Thyroid gland (tissue), 4 donors: Measurements from ENCODE around the gene EP400. TPM values are rescaled to one million over a fixed set of nuclear protein-coding genes. Genes with fewer than 3 reads are reported as not detected.
"Not testable (repeated sequence)": the region's sequence is repeated elsewhere in the genome, so short reads cannot be mapped to it uniquely, and the experiment has no call there.

Source experiments
- DNase-seq, 2 donors: peaks; one replicate each; pipeline ENCODE4 v3.0.0-alpha.2; 2019
- H3K27ac ChIP-seq, 3 donors: fragments of 200-600 bp; sonication (generic); 1 replicate in 2 of 3; 2 replicates in 1 of 3; pipeline ENCODE4 v1.5.1; 2016 to 2019; ENCODE audit warnings: mild to moderate bottlenecking in 1 of 3, moderate library complexity in 1 of 3
- H3K27me3 ChIP-seq: fragments of 200-600 bp; sonication (generic); one replicate; pipeline ENCODE4 v1.5.1; 2019
- H3K36me3 ChIP-seq, 2 donors: fragments of 200-600 bp; sonication (generic); one replicate each; pipeline ENCODE4 v1.5.1; 2016 to 2019
- H3K4me1 ChIP-seq, 2 donors: fragments of 200-600 bp; sonication (generic); one replicate each; pipeline ENCODE4 v1.5.1; 2017 to 2019
- H3K4me3 ChIP-seq, 3 donors: fragments of 200-600 bp; sonication (generic); replicated peaks in 1 of 3; 1 replicate in 2 of 3; 2 replicates in 1 of 3; pipeline ENCODE4 v1.5.1; 2016; ENCODE audit warnings: mild to moderate bottlenecking in 1 of 3
- H3K9me3 ChIP-seq: fragments of 200-600 bp; sonication (generic); one replicate; pipeline ENCODE4 v1.5.1; 2017
- CTCF ChIP-seq, 6 experiments: fragments of 200-600 bp in 3 of 6; fragments of 450-650 bp in 3 of 6; sonication (generic) in 3 of 6; IDR thresholded peaks; one replicate each; pipeline ENCODE4 v1.5.1; 2016 to 2019; ENCODE audit warnings: antibody characterized with exemption in 6 of 6, mild to moderate bottlenecking in 2 of 6, inconsistent platforms in 1 of 6, moderate library complexity in 1 of 6
- POLR2A ChIP-seq, 2 donors: fragments of 450-650 bp; IDR thresholded peaks; one replicate each; pipeline ENCODE4 v1.6.1; 2017; ENCODE audit warnings: antibody characterized with exemption in 2 of 2, mild to moderate bottlenecking in 2 of 2, moderate library complexity in 1 of 2
- WGBS, 2 donors: methylation state at CpG; one replicate each; pipeline ENCODE4 v1.1.5; 2017; 5-methylcytosine and 5-hydroxymethylcytosine counted together
- intact Hi-C: fragments of 100-400 bp; cut with DNase I; formaldehyde crosslinking; loops from one replicate; pipeline ENCODE4 v1.15.1; 2023
- total RNA-seq, 4 donors: library from RNA; depleted of rRNA; stranded (reverse); fragments of >200 nt; gene quantifications; one replicate each; pipeline ENCODE4 v1.2.3, GENCODE V29; 2016

EP400 gene
- total RNA-seq, 4 donors from 2014 or later = 22.1 to 51.8 (median 25.4) TPM

GRCh38 chr12:132049876-132050275 lies 100.1 kb downstream of the EP400 start:
- no peak overlapping the region for H3K4me3 ChIP-seq
- no peak for TF ChIP-seq POLR2A (IDR thresholded peaks at IDR 0.05)
- no peak for TF ChIP-seq CTCF (IDR thresholded peaks at IDR 0.05)
- intact Hi-C loops = no loop called here
- peaks cover 32 to 45% of the 10 kb centered on the region in 2 donors for H3K36me3 ChIP-seq
- H3K27ac ChIP-seq = no peak overlapping the region
- H3K27me3 ChIP-seq = no peaks in the 10 kb centered on the region
- DNase-seq = no peak
- peaks cover 9 to 11% of the 10 kb centered on the region in 2 donors for H3K4me1 ChIP-seq
- H3K9me3 ChIP-seq = no peaks in the 10 kb centered on the region
- WGBS, 2 donors = 90 to 95% methylated on average over 9 to 13 of the region's 14 CpGs

- intact Hi-C loops, H3K27me3 ChIP-seq, H3K4me3 ChIP-seq, H3K9me3 ChIP-seq: not testable (repeated sequence)
- peaks cover 18 to 31% of the 10 kb centered on the region in 2 donors for H3K36me3 ChIP-seq
- peak; percentile 71 to 77 for DNase-seq
- H3K4me1 ChIP-seq = peaks cover 17 to 22% of the 10 kb centered on the region in 2 donors
- peak overlapping the region in 1 of 3 donors; percentile 43 for H3K27ac ChIP-seq
- WGBS, 2 donors = 63 to 75% methylated on average over 13 of the region's 13 CpGs
- TF ChIP-seq CTCF (IDR thresholded peaks at IDR 0.05) = peak in 3 of 6 experiments; percentile 26 to 54 (median 45)
Observed at GRCh38 chr12:132051718-132052117, 102.0 kb downstream of the EP400 start.

- intact Hi-C loops = no loop called here
- peak overlapping the region in 2 of 3 donors; percentile 26 to 43 for H3K27ac ChIP-seq
- no peaks in the 10 kb centered on the region for H3K27me3 ChIP-seq
- 64 to 71% methylated on average over 31 to 32 of the region's 32 CpGs for WGBS, 2 donors
- peaks cover 23 to 28% of the 10 kb centered on the region in 2 donors for H3K4me1 ChIP-seq
- TF ChIP-seq CTCF (IDR thresholded peaks at IDR 0.05) = no peak
- TF ChIP-seq POLR2A (IDR thresholded peaks at IDR 0.05) = no peak
- H3K36me3 ChIP-seq = peaks cover 17 to 25% of the 10 kb centered on the region in 2 donors
- DNase-seq = peak; percentile 88 to 93
- H3K4me3 ChIP-seq = no peak overlapping the region
- H3K9me3 ChIP-seq = no peaks in the 10 kb centered on the region
Observed at GRCh38 chr12:132052196-132052932, 102.6 kb downstream of the EP400 start.

GRCh38 chr12:132053338-132054330 lies 103.9 kb downstream of the EP400 start:
- WGBS, 2 donors = 81 to 94% methylated on average over 9 to 25 of the region's 27 CpGs

More at GRCh38 chr12:132053338-132054330, 103.9 kb downstream of the EP400 start:
- TF ChIP-seq POLR2A (IDR thresholded peaks at IDR 0.05) = no peak
- TF ChIP-seq CTCF (IDR thresholded peaks at IDR 0.05) = no peak
- peaks cover 27 to 31% of the 10 kb centered on the region in 2 donors for H3K4me1 ChIP-seq
- H3K36me3 ChIP-seq = peaks cover 17 to 25% of the 10 kb centered on the region in 2 donors
- no peaks in the 10 kb centered on the region for H3K9me3 ChIP-seq
- no peak overlapping the region for H3K27ac ChIP-seq
- intact Hi-C loops = no loop called here
- H3K27me3 ChIP-seq = no peaks in the 10 kb centered on the region
- peak; percentile 12 to 43 for DNase-seq
- no peak overlapping the region for H3K4me3 ChIP-seq
